Spleen (tissue), 11 donors: ENCODE data around the gene TCL1B. TPM values are rescaled to one million over a fixed set of nuclear protein-coding genes. Genes with fewer than 3 reads are reported as not detected.

ENCODE experiments used
- DNase-seq: peaks from one replicate; pipeline ENCODE4 v3.0.0-alpha.2; 2020
- H3K27ac ChIP-seq, 8 donors: fragments of 200-600 bp; sonication (generic) in 7 of 8; 1 replicate in 4 of 8; 2 replicates in 4 of 8; pipeline versions ENCODE4 v1.5.0 to v1.8.0; 2016 to 2021; ENCODE audit warnings: inconsistent platforms in 4 of 8, mild to moderate bottlenecking in 4 of 8, moderate library complexity in 1 of 8
- H3K27me3 ChIP-seq, 7 donors: fragments of 200-600 bp; sonication (generic) in 6 of 7; replicated peaks in 1 of 7; 1 replicate in 4 of 7; 2 replicates in 3 of 7; pipeline versions ENCODE4 v1.5.0 to v1.8.0; 2016 to 2021; ENCODE audit warnings: inconsistent platforms in 3 of 7, mild to moderate bottlenecking in 1 of 7
- H3K36me3 ChIP-seq, 6 donors: fragments of 200-600 bp; sonication (generic) in 5 of 6; 1 replicate in 4 of 6; 2 replicates in 2 of 6; pipeline versions ENCODE4 v1.5.0 to v1.8.0; 2016 to 2021; ENCODE audit warnings: inconsistent platforms in 2 of 6
- H3K4me1 ChIP-seq, 6 donors: fragments of 200-600 bp; sonication (generic) in 5 of 6; 1 replicate in 3 of 6; 2 replicates in 3 of 6; pipeline versions ENCODE4 v1.5.0 to v1.8.0; 2016 to 2021; ENCODE audit warnings: inconsistent platforms in 3 of 6
- H3K4me3 ChIP-seq, 8 donors: fragments of 200-600 bp; sonication (generic) in 7 of 8; 1 replicate in 4 of 8; 2 replicates in 4 of 8; pipeline versions ENCODE4 v1.5.0 to v1.8.0; 2016 to 2021; ENCODE audit warnings: inconsistent platforms in 4 of 8, mild to moderate bottlenecking in 4 of 8, moderate library complexity in 2 of 8
- H3K9me3 ChIP-seq, 8 donors: fragments of 200-600 bp; sonication (generic) in 7 of 8; 1 replicate in 4 of 8; 2 replicates in 4 of 8; pipeline versions ENCODE4 v1.5.0 to v1.8.0; 2016 to 2021; ENCODE audit warnings: inconsistent platforms in 4 of 8
- POLR2A ChIP-seq, 3 donors: fragments of 450-650 bp; IDR thresholded peaks; one replicate each; pipeline ENCODE4 v1.5.1; 2017; ENCODE audit warnings: antibody characterized with exemption in 3 of 3, mild to moderate bottlenecking in 1 of 3
- POLR2AphosphoS5 ChIP-seq, 3 donors: sonication (generic); formaldehyde crosslinking; IDR thresholded peaks; one replicate each; pipeline ENCODE4 v1.5.1; 2017; ENCODE audit warnings: antibody characterized with exemption in 3 of 3
- WGBS, 5 donors: extraction: QIAGEN DNeasy Blood & Tissue Kit in 3 of 5; methylation state at CpG; one replicate each; pipeline versions ENCODE4 v1.1.5 to v1.1.7; 2013 to 2018; 5-methylcytosine and 5-hydroxymethylcytosine counted together
- intact Hi-C: fragments of 100-400 bp; cut with DNase I; formaldehyde crosslinking; loops from one replicate; pipeline ENCODE4 v1.15.0; 2023; ENCODE audit warnings: low total_unique reads
- polyA plus RNA-seq, 3 donors: library from polyadenylated mRNA; stranded (reverse); fragments of 200-250 nt; gene quantifications; one replicate each; pipeline ENCODE4 v1.2.1, GENCODE V29; 2013
- total RNA-seq, 7 donors: library from RNA; depleted of rRNA in 3 of 7; stranded (reverse); fragments of >200 nt in 3 of 7; fragmentation: NEBNext Ultra II Directional in 4 of 7; extraction: Animal tissue kit (Norgen Biotek cat#: 25700) in 4 of 7; gene quantifications; one replicate each; pipeline versions ENCODE4 v1.1.0 to v1.2.1, GENCODE V29; 2016 to 2021
- TF ChIP-seq, protein P1 (sequence below), 11 experiments: fragments of 200-600 bp in 7 of 11; fragments of 450-650 bp in 4 of 11; sonication (generic) in 4 of 11; IDR thresholded peaks in 8 of 11; conservative IDR thresholded peaks in 3 of 11; 1 replicate in 7 of 11; 2 replicates in 4 of 11; pipeline versions ENCODE4 v1.4.0 to v1.8.0; 2016 to 2021; ENCODE audit warnings: antibody characterized with exemption in 11 of 11, inconsistent platforms in 4 of 11, mild to moderate bottlenecking in 1 of 11
- donor health status: healthy with polysubstance abuse.
- donor health status: DM: no; HTN: no; CAD: no; lungs with moderate emphysema.
- donor health status: DM: no; HTN: no; CAD: no.
- donor health status: Bipolar disorder and iron deficiency.
- donor health status: healthy.
- donor health status: DM: no; HTN: no; CAD: no.
- donor health status: DM: yes; HTN: yes; CAD: no.

Gene TCL1B
- total and polyA plus RNA-seq, 10 donors, result 0.22 to 3.8 (median 0.97) TPM; not detected in 1

- Histone ChIP-seq H3K4me1 (peaks cover 0 to 77% (median 3%) of the 10 kb centered on the region in 6 donors), H3K9me3 (no peaks in the 10 kb centered on the region), H3K4me3 (no peak overlapping the region), H3K27me3 (peaks cover 0 to 62% (median 0%) of the 10 kb centered on the region in 7 donors), H3K36me3 (no peaks in the 10 kb centered on the region), H3K27ac (peak overlapping the region in 4 of 8 donors; percentile 36 to 82 (median 63))
- WGBS, 5 donors, result 42 to 64% (median 60%) methylated on average over 7 of the region's 7 CpGs
- intact Hi-C loops, result no loop called here
- DNase-seq, result no peak
- TF ChIP-seq POLR2A (IDR thresholded peaks at IDR 0.05), result no peak
- TF ChIP-seq, protein P1, sequence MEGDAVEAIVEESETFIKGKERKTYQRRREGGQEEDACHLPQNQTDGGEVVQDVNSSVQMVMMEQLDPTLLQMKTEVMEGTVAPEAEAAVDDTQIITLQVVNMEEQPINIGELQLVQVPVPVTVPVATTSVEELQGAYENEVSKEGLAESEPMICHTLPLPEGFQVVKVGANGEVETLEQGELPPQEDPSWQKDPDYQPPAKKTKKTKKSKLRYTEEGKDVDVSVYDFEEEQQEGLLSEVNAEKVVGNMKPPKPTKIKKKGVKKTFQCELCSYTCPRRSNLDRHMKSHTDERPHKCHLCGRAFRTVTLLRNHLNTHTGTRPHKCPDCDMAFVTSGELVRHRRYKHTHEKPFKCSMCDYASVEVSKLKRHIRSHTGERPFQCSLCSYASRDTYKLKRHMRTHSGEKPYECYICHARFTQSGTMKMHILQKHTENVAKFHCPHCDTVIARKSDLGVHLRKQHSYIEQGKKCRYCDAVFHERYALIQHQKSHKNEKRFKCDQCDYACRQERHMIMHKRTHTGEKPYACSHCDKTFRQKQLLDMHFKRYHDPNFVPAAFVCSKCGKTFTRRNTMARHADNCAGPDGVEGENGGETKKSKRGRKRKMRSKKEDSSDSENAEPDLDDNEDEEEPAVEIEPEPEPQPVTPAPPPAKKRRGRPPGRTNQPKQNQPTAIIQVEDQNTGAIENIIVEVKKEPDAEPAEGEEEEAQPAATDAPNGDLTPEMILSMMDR (IDR thresholded peaks at IDR 0.05 in 8 of 11, conservative IDR thresholded peaks at IDR 0.05 in 3 of 11), result peak in 2 of 11 experiments; percentile 11 to 24
- peak in 1 of 3 donors; percentile 74 for TF ChIP-seq POLR2AphosphoS5 (IDR thresholded peaks at IDR 0.05)
Observed at GRCh38 chr14:95697764-95698163, 11.5 kb downstream of the TCL1B start.

DNA sequence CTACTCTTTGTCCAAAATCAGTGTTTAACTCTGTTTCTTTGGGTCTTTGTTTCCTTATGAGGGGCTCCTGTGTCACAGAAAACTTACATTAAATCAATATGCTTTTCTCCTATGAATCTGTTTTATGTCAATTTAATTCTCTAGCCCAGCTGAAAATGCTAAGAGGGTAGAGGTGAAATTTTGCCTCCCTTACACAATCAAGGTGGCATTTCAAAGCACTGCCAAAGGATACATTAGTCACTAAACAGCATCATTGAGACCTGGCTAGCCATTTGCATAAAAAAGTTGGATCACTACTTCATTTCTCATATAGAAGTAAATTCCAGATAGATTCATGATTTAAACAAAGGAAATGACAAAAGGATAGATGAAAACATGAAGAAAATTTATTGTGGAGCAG lies 12.1 kb downstream of the TCL1B start:
- intact Hi-C loops, result no loop called here
- no peaks in the 10 kb centered on the region for H3K36me3 ChIP-seq
- H3K9me3 ChIP-seq, result no peaks in the 10 kb centered on the region
- peaks cover 0 to 74% (median 3%) of the 10 kb centered on the region in 6 donors for H3K4me1 ChIP-seq
- H3K27ac ChIP-seq, result peak overlapping the region in 5 of 8 donors; percentile 4 to 82 (median 58)
- H3K4me3 ChIP-seq, result no peak overlapping the region
- H3K27me3 ChIP-seq, result peaks cover 0 to 58% (median 0%) of the 10 kb centered on the region in 7 donors
- TF ChIP-seq POLR2A (IDR thresholded peaks at IDR 0.05), result no peak
- TF ChIP-seq, protein P1 (IDR thresholded peaks at IDR 0.05 in 8 of 11, conservative IDR thresholded peaks at IDR 0.05 in 3 of 11), result no peak
- TF ChIP-seq POLR2AphosphoS5 (IDR thresholded peaks at IDR 0.05), result no peak
- DNase-seq, result no peak

- TF ChIP-seq POLR2A (IDR thresholded peaks at IDR 0.05) (no peak), POLR2AphosphoS5 (IDR thresholded peaks at IDR 0.05) (no peak)
- TF ChIP-seq, protein P1 (IDR thresholded peaks at IDR 0.05 in 8 of 11, conservative IDR thresholded peaks at IDR 0.05 in 3 of 11), result no peak
- 29 to 48% (median 41%) methylated on average over 5 of the region's 5 CpGs for WGBS, 5 donors
- H3K4me3 ChIP-seq, result no peak overlapping the region
- no peaks in the 10 kb centered on the region for H3K9me3 ChIP-seq
- H3K27ac ChIP-seq, result peak overlapping the region in 3 of 8 donors; percentile 58 to 82 (median 68)
- no peak for DNase-seq
- H3K27me3 ChIP-seq, result peaks cover 0 to 50% (median 4%) of the 10 kb centered on the region in 7 donors
- H3K36me3 ChIP-seq, result no peaks in the 10 kb centered on the region
- peaks cover 0 to 74% (median 3%) of the 10 kb centered on the region in 6 donors for H3K4me1 ChIP-seq
- intact Hi-C loops, result no loop called here
Observed at GRCh38 chr14:95699412-95699811, 13.2 kb downstream of the TCL1B start.

DNA sequence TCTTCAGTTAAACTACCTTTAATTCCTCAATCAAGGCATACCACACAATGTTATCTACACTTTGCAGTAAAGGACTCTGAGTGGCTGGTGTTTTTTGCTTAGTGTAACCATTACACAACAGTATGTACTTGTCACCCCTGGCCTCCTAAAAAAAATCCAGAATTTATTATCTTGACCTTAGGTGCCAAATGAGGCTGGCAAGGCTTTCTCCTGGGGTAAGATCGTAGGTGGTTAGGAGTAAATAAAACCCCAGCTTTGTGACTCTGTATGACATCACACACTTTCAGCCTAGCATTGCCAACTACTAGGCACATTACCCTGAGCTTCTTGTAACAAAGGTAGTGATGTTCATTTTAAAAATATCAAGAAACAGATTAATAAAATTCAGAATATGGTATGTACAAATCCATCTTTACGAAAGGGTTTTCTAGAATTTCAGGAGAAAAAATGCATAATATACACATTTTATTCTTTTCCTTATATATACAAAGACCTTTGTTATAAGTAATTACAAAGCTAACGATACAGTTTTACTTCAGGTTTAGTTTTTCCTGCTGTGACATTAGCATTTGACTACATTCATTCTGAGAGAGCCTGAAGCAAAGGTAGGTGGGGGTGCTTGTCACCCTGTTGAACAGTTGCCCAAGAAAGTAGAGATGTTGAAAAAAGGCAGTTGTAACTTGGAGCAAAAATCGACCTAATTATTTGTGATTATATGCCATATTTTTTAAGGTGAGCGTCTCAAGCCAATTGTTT lies 14.2 kb downstream of the TCL1B start:
- H3K9me3 ChIP-seq, result no peaks in the 10 kb centered on the region
- 54 to 62% (median 59%) methylated on average over 5 of the region's 5 CpGs for WGBS, 5 donors
- H3K36me3 ChIP-seq, result no peaks in the 10 kb centered on the region
- no peak overlapping the region for H3K4me3 ChIP-seq
- TF ChIP-seq, protein P1 (IDR thresholded peaks at IDR 0.05 in 8 of 11, conservative IDR thresholded peaks at IDR 0.05 in 3 of 11), result no peak
- TF ChIP-seq POLR2AphosphoS5 (IDR thresholded peaks at IDR 0.05) (no peak), POLR2A (IDR thresholded peaks at IDR 0.05) (no peak)
- H3K27ac ChIP-seq, result peak overlapping the region in 3 of 8 donors; percentile 58 to 82 (median 68)
- intact Hi-C loops, result no loop called here
- peaks cover 0 to 43% (median 8%) of the 10 kb centered on the region in 7 donors for H3K27me3 ChIP-seq
- DNase-seq, result no peak
- H3K4me1 ChIP-seq, result peaks cover 0 to 73% (median 3%) of the 10 kb centered on the region in 6 donors
